Loucy (cell line): Measurements from ENCODE around the gene TTC16.

Experiments used
- H2AFZ ChIP-seq: fragments of 200-600 bp; sonication (generic); 2 replicates; pipeline ENCODE4 v1.6.0; 2016; ENCODE audit warnings: antibody characterized with exemption, mild to moderate bottlenecking, low read length, moderate library complexity
- H3F3A ChIP-seq: fragments of 200-600 bp; 2 replicates; pipeline ENCODE4 v1.6.0; 2016; ENCODE audit warnings: antibody characterized with exemption, low read depth, mild to moderate bottlenecking
- H3K27me3 ChIP-seq: fragments of 200-600 bp; sonication (generic); 2 replicates; pipeline ENCODE4 v1.6.1; 2014; ENCODE audit warnings: low read length, mild to moderate bottlenecking; ENCODE audit not compliant: insufficient read depth, poor library complexity, severe bottlenecking
- H3K36me3 ChIP-seq: fragments of 200-600 bp; sonication (generic); 2 replicates; pipeline ENCODE4 v1.6.1; 2016; ENCODE audit warnings: low read length; ENCODE audit not compliant: insufficient read depth
- H3K4me1 ChIP-seq: fragments of 200-600 bp; sonication (generic); 2 replicates; pipeline ENCODE4 v1.5.1; 2014; ENCODE audit warnings: low read length, mild to moderate bottlenecking; ENCODE audit not compliant: insufficient read depth, poor library complexity, severe bottlenecking
- H3K4me2 ChIP-seq: fragments of 200-600 bp; sonication (generic); 2 replicates; pipeline ENCODE4 v1.6.0; 2014; ENCODE audit warnings: antibody characterized with exemption, low read length, low read depth, mild to moderate bottlenecking; ENCODE audit not compliant: poor library complexity, severe bottlenecking
- H3K4me3 ChIP-seq: fragments of 200-600 bp; sonication (generic); 2 replicates; pipeline ENCODE4 v1.5.1; 2014; ENCODE audit warnings: low read length, mild to moderate bottlenecking, mixed read lengths; ENCODE audit not compliant: poor library complexity, severe bottlenecking
- H3K79me2 ChIP-seq: fragments of 200-600 bp; sonication (generic); 2 replicates; pipeline ENCODE4 v1.6.1; 2014; ENCODE audit warnings: low read length; ENCODE audit not compliant: insufficient read depth
- H3K9ac ChIP-seq: fragments of 200-600 bp; sonication (generic); 2 replicates; pipeline ENCODE4 v1.6.0; 2014; ENCODE audit warnings: mild to moderate bottlenecking, low read depth, low read length, moderate library complexity; ENCODE audit not compliant: poor library complexity, severe bottlenecking
- H3K9me2 ChIP-seq: fragments of 200-600 bp; sonication (generic); replicated peaks from 2 replicates; pipeline ENCODE4 v1.6.1; 2016; ENCODE audit warnings: low read depth, low read length, mixed read lengths
- H3K9me3 ChIP-seq: fragments of 200-600 bp; sonication (generic); 2 replicates; pipeline ENCODE4 v1.6.1; 2014; ENCODE audit warnings: mild to moderate bottlenecking, antibody characterized with exemption, low read length, low read depth; ENCODE audit not compliant: insufficient read depth
- H4K20me1 ChIP-seq: fragments of 200-600 bp; sonication (generic); 2 replicates; pipeline ENCODE4 v1.6.0; 2014; ENCODE audit warnings: antibody characterized with exemption, low read length, mild to moderate bottlenecking; ENCODE audit not compliant: insufficient read depth, poor library complexity, severe bottlenecking
- EZH2phosphoT487 ChIP-seq: fragments of 200-600 bp; IDR thresholded peaks from 2 replicates; pipeline ENCODE4 v1.6.1; 2018; ENCODE audit warnings: antibody characterized with exemption, mild to moderate bottlenecking, moderate library complexity, borderline replicate concordance
- TF ChIP-seq, protein P1 (sequence below): fragments of 200-600 bp; sonication (generic); conservative IDR thresholded peaks from 2 replicates; pipeline ENCODE4 v1.5.1; 2014; ENCODE audit warnings: mild to moderate bottlenecking, antibody characterized with exemption, low read length

Gene TTC16

DNA sequence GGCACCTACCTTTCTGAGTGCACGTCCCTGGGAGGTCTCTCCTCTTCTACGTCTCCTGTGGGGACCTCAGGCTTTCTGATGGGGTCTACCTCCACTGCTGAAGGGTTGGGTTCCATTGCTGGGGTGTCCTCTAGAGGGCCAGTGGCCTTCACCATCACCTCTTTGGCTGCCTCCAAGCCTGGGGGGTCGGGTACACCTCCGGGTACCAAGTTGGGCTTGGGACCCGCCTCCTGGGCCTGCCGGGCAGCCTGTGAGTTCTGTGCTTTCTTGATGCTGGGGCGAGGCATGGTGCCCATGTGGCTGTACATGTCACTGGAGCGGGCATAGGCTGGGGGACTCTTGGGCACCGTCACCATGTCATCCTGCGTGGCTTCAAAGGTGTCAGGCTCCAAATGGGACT is 58.1 kb downstream of the TTC16 start:
- Histone ChIP-seq H3K4me2 (peak overlapping the region; percentile 71), H3F3A (peaks cover 6% of the 10 kb centered on the region), H2AFZ (no peak overlapping the region), H3K4me1 (peaks cover 47% of the 10 kb centered on the region), H4K20me1 (peaks cover 45% of the 10 kb centered on the region), H3K36me3 (peaks cover 23% of the 10 kb centered on the region; the same call in 1 of the 2 replicates), H3K4me3 (peak overlapping the region; percentile 33), H3K9me2 (no peaks in the 10 kb centered on the region), H3K79me2 (peaks cover 92% of the 10 kb centered on the region), H3K27me3 (no peaks in the 10 kb centered on the region), H3K9me3 (no peaks in the 10 kb centered on the region), H3K9ac (peak overlapping the region; percentile 30)
- TF ChIP-seq, protein P1, sequence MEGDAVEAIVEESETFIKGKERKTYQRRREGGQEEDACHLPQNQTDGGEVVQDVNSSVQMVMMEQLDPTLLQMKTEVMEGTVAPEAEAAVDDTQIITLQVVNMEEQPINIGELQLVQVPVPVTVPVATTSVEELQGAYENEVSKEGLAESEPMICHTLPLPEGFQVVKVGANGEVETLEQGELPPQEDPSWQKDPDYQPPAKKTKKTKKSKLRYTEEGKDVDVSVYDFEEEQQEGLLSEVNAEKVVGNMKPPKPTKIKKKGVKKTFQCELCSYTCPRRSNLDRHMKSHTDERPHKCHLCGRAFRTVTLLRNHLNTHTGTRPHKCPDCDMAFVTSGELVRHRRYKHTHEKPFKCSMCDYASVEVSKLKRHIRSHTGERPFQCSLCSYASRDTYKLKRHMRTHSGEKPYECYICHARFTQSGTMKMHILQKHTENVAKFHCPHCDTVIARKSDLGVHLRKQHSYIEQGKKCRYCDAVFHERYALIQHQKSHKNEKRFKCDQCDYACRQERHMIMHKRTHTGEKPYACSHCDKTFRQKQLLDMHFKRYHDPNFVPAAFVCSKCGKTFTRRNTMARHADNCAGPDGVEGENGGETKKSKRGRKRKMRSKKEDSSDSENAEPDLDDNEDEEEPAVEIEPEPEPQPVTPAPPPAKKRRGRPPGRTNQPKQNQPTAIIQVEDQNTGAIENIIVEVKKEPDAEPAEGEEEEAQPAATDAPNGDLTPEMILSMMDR, result peak; percentile 14; the same call in 1 of the 2 replicates
- TF ChIP-seq EZH2phosphoT487, result no peak

DNA sequence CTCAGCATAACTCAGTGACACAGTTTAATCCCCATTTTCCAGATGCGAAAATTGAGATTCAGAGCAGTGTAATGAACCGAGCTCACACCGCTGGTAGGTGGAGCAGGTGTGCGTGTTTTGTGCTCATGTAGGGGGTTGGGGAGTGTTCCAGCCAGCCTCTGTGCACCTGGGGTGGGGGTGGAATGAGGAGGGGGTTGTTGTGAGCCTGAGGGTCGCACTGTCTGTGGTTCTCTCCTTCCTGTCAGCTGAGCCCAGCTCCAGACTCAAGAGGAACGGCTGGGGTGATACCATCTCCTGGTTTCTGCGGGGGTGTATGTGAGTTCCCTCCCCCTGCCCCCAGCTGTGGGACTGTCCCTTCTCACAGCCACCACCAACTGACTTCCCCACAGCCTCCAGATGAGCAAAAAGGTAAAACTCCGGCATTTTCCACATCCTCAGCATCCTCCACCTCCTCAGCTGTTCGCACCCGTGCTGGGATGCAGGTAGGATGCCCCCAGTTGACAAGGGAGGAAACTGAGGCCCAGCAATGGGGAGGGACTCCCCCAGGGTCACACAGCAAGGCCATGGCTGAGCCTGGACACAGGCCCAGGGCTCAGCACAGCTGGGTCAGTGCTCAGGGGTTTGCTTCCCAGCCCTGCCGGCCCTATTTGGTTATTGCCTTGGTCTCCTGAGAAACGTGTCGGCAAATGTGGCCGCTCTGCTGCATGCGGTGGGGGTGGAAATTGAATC is 60.5 kb downstream of the TTC16 start:
- H4K20me1 ChIP-seq, result peaks cover 28% of the 10 kb centered on the region
- peak overlapping the region; percentile 71 for H3K4me2 ChIP-seq
- H3K4me3 ChIP-seq, result peak overlapping the region; percentile 85
- H3K36me3 ChIP-seq, result peaks cover 22% of the 10 kb centered on the region; the same call in 1 of the 2 replicates
- peaks cover 93% of the 10 kb centered on the region for H3K79me2 ChIP-seq
- no peaks in the 10 kb centered on the region for H3K9me3 ChIP-seq
- no peaks in the 10 kb centered on the region for H3K9me2 ChIP-seq
- H2AFZ ChIP-seq, result no peak overlapping the region
- TF ChIP-seq, protein P1, result no peak
- no peak for TF ChIP-seq EZH2phosphoT487
- peaks cover 50% of the 10 kb centered on the region for H3K4me1 ChIP-seq
- peak overlapping the region; percentile 92 for H3K9ac ChIP-seq
- peaks cover 6% of the 10 kb centered on the region for H3F3A ChIP-seq
- no peaks in the 10 kb centered on the region for H3K27me3 ChIP-seq

DNA sequence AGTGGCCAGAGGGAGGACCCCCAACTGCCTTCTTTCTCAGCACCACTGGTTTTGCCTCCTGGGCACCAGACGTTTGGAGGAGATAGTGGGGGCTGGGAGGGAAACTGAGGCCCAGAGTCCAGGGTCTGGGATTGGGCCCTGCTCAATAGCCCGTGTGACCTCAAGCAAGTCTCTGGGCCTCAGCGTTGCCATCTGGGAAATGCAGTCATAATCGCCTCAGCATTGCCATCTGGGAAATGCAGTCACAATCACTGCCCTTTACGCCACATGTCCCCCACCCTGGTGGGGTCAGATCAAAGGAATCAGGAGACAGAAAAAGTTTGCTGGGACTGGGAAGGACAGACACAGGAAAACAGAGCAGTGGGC is 61.0 kb downstream of the TTC16 start:
- Histone ChIP-seq H3K27me3 (no peaks in the 10 kb centered on the region), H3F3A (peaks cover 6% of the 10 kb centered on the region; the same call in 1 of the 2 replicates), H3K9me3 (no peaks in the 10 kb centered on the region), H3K79me2 (peaks cover 95% of the 10 kb centered on the region), H4K20me1 (peaks cover 24% of the 10 kb centered on the region), H2AFZ (no peak overlapping the region), H3K4me2 (peak overlapping the region; percentile 71), H3K9ac (peak overlapping the region; percentile 92), H3K4me1 (peaks cover 52% of the 10 kb centered on the region), H3K9me2 (no peaks in the 10 kb centered on the region), H3K4me3 (peak overlapping the region; percentile 85), H3K36me3 (peaks cover 22% of the 10 kb centered on the region; the same call in 1 of the 2 replicates)
- TF ChIP-seq, protein P1, result no peak
- TF ChIP-seq EZH2phosphoT487, result no peak
